Adrenal gland (tissue), 12 donors: Measurements from ENCODE around the gene MAT1A. TPM values are rescaled to one million over a fixed set of nuclear protein-coding genes. Genes with fewer than 3 reads are reported as not detected.
"Not testable (repeated sequence)": the region's sequence is repeated elsewhere in the genome, so short reads cannot be mapped to it uniquely, and the experiment has no call there.

ENCODE experiments used
- DNase-seq, 7 donors: peaks; one replicate each; pipeline ENCODE4 v3.0.0-alpha.2; 2019 to 2020
- H3K27ac ChIP-seq, 5 donors: fragments of 200-600 bp; sonication (generic) in 4 of 5; 1 replicate in 3 of 5; 2 replicates in 2 of 5; pipeline versions ENCODE4 v1.5.1 to v1.8.0; 2016 to 2020; ENCODE audit warnings: mild to moderate bottlenecking in 1 of 5
- H3K27me3 ChIP-seq: fragments of 200-600 bp; 2 replicates; pipeline ENCODE4 v1.8.0; 2021
- H3K36me3 ChIP-seq, 2 donors: fragments of 200-600 bp; replicated peaks in 1 of 2; 1 replicate in 1 of 2; 2 replicates in 1 of 2; pipeline versions ENCODE4 v1.5.1 to v1.8.0; 2018 to 2022
- H3K4me1 ChIP-seq, 2 donors: fragments of 200-600 bp; replicated peaks in 1 of 2; 1 replicate in 1 of 2; 2 replicates in 1 of 2; pipeline versions ENCODE4 v1.5.1 to v1.8.0; 2018 to 2021
- H3K4me3 ChIP-seq, 4 donors: fragments of 200-600 bp; sonication (generic) in 3 of 4; one replicate each; pipeline ENCODE4 v1.5.1; 2016 to 2018
- H3K9me3 ChIP-seq, 3 donors: fragments of 200-600 bp; sonication (generic) in 1 of 3; replicated peaks in 1 of 3; 1 replicate in 2 of 3; 2 replicates in 1 of 3; pipeline versions ENCODE4 v1.5.1 to v1.8.0; 2016 to 2021
- POLR2A ChIP-seq, 2 donors: fragments of 450-650 bp; IDR thresholded peaks; one replicate each; pipeline ENCODE4 v1.6.1; 2017; ENCODE audit warnings: antibody characterized with exemption in 2 of 2, mild to moderate bottlenecking in 2 of 2, moderate library complexity in 1 of 2
- WGBS, 4 donors: extraction: QIAGEN DNeasy Blood & Tissue Kit in 2 of 4; methylation state at CpG; one replicate each; pipeline versions ENCODE4 v1.1.5 to v1.1.7; 2013 to 2017; 5-methylcytosine and 5-hydroxymethylcytosine counted together
- intact Hi-C, 2 donors: fragments of 100-400 bp; cut with DNase I; formaldehyde crosslinking; loops; one replicate each; pipeline versions ENCODE4 v1.14.1 to v1.15.0; 2022 to 2023
- polyA plus RNA-seq, 3 donors: library from polyadenylated mRNA; stranded (reverse); fragments of 200-250 nt in 2 of 3; fragments of 350-450 nt in 1 of 3; fragmentation: Illumina TruSeq in 1 of 3; extraction: RNeasy Lipid Tissue Mini Kit (QIAGEN cat#74804) in 1 of 3; gene quantifications; one replicate each; pipeline ENCODE4 v1.2.3, GENCODE V29; 2013 to 2014
- total RNA-seq, 9 donors: library from RNA; depleted of rRNA in 4 of 9; stranded (reverse); fragments of >200 nt in 4 of 9; fragments of 120-200 nt in 1 of 9; fragmentation: NEBNext Ultra II Directional in 1 of 9; extraction: Animal tissue kit (Norgen Biotek cat#: 25700) in 1 of 9; gene quantifications; one replicate each; pipeline versions ENCODE4 v1.1.0 to v1.2.4, GENCODE V29; 2013 to 2023
- TF ChIP-seq, protein P1 (sequence below), 6 experiments: fragments of 450-650 bp in 4 of 6; fragments of 200-600 bp in 2 of 6; sonication (generic) in 1 of 6; IDR thresholded peaks; 1 replicate in 5 of 6; 2 replicates in 1 of 6; pipeline versions ENCODE4 v1.5.1 to v1.8.0; 2016 to 2021; ENCODE audit warnings: antibody characterized with exemption in 6 of 6, mild to moderate bottlenecking in 2 of 6, moderate library complexity in 1 of 6
- donor health status: healthy with polysubstance abuse.
- donor health status: Bipolar disorder and iron deficiency.
- donor health status: DM: yes; HTN: yes; CAD: no.
- donor health status: DM: no; HTN: no; CAD: no.
- donor health status: DM: no; HTN: no; CAD: no.
- donor health status: DM: yes; HTN: yes; CAD: no.

MAT1A gene
- total and polyA plus RNA-seq, 12 donors: 0.16 to 15.1 (median 0.57) TPM; not detected in 1

GRCh38 chr10:80253266-80253962 is 36.0 kb downstream of the MAT1A start:
- 46 to 86% (median 69%) methylated on average over 4 to 5 of the region's 5 CpGs for WGBS, 4 donors
- H3K36me3 ChIP-seq: no peaks in the 10 kb centered on the region
- TF ChIP-seq, protein P1, sequence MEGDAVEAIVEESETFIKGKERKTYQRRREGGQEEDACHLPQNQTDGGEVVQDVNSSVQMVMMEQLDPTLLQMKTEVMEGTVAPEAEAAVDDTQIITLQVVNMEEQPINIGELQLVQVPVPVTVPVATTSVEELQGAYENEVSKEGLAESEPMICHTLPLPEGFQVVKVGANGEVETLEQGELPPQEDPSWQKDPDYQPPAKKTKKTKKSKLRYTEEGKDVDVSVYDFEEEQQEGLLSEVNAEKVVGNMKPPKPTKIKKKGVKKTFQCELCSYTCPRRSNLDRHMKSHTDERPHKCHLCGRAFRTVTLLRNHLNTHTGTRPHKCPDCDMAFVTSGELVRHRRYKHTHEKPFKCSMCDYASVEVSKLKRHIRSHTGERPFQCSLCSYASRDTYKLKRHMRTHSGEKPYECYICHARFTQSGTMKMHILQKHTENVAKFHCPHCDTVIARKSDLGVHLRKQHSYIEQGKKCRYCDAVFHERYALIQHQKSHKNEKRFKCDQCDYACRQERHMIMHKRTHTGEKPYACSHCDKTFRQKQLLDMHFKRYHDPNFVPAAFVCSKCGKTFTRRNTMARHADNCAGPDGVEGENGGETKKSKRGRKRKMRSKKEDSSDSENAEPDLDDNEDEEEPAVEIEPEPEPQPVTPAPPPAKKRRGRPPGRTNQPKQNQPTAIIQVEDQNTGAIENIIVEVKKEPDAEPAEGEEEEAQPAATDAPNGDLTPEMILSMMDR (IDR thresholded peaks at IDR 0.05): no peak
- TF ChIP-seq POLR2A (IDR thresholded peaks at IDR 0.05): no peak
- H3K27ac ChIP-seq: no peak overlapping the region
- H3K9me3 ChIP-seq: no peaks in the 10 kb centered on the region
- no peak for DNase-seq
- no peaks in the 10 kb centered on the region for H3K4me1 ChIP-seq
- H3K4me3 ChIP-seq: no peak overlapping the region
- intact Hi-C loops: no loop called here
- H3K27me3 ChIP-seq: no peaks in the 10 kb centered on the region

GRCh38 chr10:80252296-80252887 is 37.1 kb downstream of the MAT1A start:
- no peak for DNase-seq
- H3K27me3 ChIP-seq: no peaks in the 10 kb centered on the region

GRCh38 chr10:80251703-80252280 is 37.7 kb downstream of the MAT1A start:
- H3K27me3 ChIP-seq, DNase-seq, intact Hi-C loops, H3K4me3 ChIP-seq, H3K4me1 ChIP-seq, H3K36me3 ChIP-seq, H3K9me3 ChIP-seq, H3K27ac ChIP-seq: not testable (repeated sequence)
- WGBS, 4 donors: 89 to 94% (median 91%) methylated on average over 3 of the region's 4 CpGs

More at GRCh38 chr10:80252296-80252887, 37.1 kb downstream of the MAT1A start:
- Histone ChIP-seq H3K27ac (no peak overlapping the region), H3K36me3 (no peaks in the 10 kb centered on the region), H3K4me1 (no peaks in the 10 kb centered on the region), H3K4me3 (no peak overlapping the region), H3K9me3 (no peaks in the 10 kb centered on the region)
- intact Hi-C loops: no loop called here
- 87 to 96% (median 93%) methylated on average over 12 of the region's 12 CpGs for WGBS, 4 donors
- TF ChIP-seq, protein P1 (IDR thresholded peaks at IDR 0.05): no peak
- TF ChIP-seq POLR2A (IDR thresholded peaks at IDR 0.05): no peak

- WGBS, 4 donors: no CpG with 5 or more reads among the region's 1 CpG
- not testable (repeated sequence) for H3K27ac ChIP-seq
These were observed 39.1 kb downstream of the MAT1A start for GRCh38 chr10:80250399-80250798.

DNA sequence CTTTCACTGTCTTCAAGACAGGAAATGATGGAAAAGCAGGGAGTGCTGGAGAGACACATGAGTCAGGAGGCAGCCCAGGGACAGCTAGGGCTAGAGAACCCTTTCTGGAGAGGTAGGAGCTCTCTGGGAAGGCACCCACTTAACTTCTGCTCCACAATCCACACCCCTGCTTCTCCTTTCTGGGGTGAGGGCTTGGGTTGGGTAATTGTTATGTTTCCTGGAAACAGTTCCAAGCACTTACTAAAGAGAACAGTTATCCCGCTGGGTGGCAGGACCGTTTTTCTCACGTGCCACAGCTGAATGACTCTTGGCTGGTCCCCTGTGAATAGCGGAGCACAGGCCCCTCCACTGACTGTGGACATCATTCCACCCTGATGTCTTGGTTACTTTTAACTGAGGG is 39.6 kb downstream of the MAT1A start:
- H3K27ac ChIP-seq, H3K4me3 ChIP-seq, H3K9me3 ChIP-seq, intact Hi-C loops, H3K4me1 ChIP-seq, H3K27me3 ChIP-seq, DNase-seq, H3K36me3 ChIP-seq: not testable (repeated sequence)
- WGBS, 4 donors: 60 to 87% (median 74%) methylated on average over 2 to 3 of the region's 4 CpGs

More at GRCh38 chr10:80250399-80250798, 39.1 kb downstream of the MAT1A start:
- H3K9me3 ChIP-seq, DNase-seq, H3K4me1 ChIP-seq, H3K27me3 ChIP-seq, H3K4me3 ChIP-seq, intact Hi-C loops, H3K36me3 ChIP-seq: not testable (repeated sequence)

- H3K4me3 ChIP-seq, DNase-seq, intact Hi-C loops, H3K27me3 ChIP-seq, H3K27ac ChIP-seq, H3K36me3 ChIP-seq, H3K9me3 ChIP-seq, H3K4me1 ChIP-seq: not testable (repeated sequence)
- WGBS, 4 donors: 92 to 96% (median 95%) methylated on average over 15 to 18 of the region's 20 CpGs
These were observed 41.8 kb downstream of the MAT1A start for GRCh38 chr10:80247611-80248010.

GRCh38 chr10:80244371-80244770 is 45.1 kb downstream of the MAT1A start:
- H3K36me3 ChIP-seq, intact Hi-C loops, H3K4me1 ChIP-seq, H3K4me3 ChIP-seq, DNase-seq, H3K27me3 ChIP-seq, H3K9me3 ChIP-seq, H3K27ac ChIP-seq: not testable (repeated sequence)
- 71 to 96% (median 84%) methylated on average over 3 of the region's 3 CpGs for WGBS, 4 donors

DNA sequence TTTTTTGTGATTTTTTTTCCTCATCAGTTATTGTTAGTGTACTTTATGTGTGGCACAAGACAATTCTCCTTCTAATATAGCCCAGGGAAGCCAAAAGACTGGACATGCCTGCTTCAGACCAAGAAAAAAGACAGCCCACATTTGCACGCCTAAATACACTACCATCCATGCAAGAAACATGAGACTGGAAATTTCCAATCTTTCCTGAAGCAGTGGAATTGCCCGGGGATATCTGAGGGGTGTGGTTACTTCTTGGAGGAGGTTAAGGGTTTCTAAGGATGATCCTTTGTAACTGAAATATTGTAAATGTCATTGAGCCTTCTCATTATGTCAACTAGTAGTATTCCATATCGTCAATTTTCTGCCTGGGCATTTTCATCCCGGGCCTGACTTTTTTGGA is 47.1 kb downstream of the MAT1A start:
- H3K4me1 ChIP-seq, intact Hi-C loops, H3K27me3 ChIP-seq, H3K4me3 ChIP-seq, H3K27ac ChIP-seq, H3K9me3 ChIP-seq, H3K36me3 ChIP-seq, DNase-seq: not testable (repeated sequence)
- WGBS, 4 donors: 53 to 83% (median 70%) methylated on average over 1 to 2 of the region's 4 CpGs; no CpG with 5 or more reads in 1 of the 4 donors

DNA sequence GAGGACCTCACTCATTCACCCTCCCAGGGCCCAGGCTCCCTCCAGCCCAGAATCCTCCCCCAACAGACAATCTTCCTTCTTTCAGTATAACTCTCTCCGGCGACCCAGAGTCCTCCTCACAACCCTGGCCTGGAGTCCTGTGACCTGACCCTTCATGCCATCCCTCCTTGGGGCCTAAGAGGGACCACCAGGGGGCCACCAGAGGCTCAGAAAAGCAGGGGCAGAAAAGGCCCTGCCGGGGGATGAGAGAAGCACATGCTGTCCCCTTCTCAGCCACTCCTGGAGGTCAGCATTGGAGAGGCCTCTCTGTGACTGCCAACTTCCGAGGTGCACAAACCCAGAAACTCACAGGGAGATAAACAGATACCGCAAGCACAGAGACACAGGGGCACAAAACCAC is 53.0 kb downstream of the MAT1A start:
- WGBS, 4 donors: 80 to 90% (median 90%) methylated on average over 2 to 5 of the region's 5 CpGs; no CpG with 5 or more reads in 1 of the 4 donors
- intact Hi-C loops, H3K4me1 ChIP-seq: not testable (repeated sequence)

More for the DNA sequence above, 53.0 kb downstream of the MAT1A start:
- not testable (repeated sequence) for H3K27me3 ChIP-seq, H3K9me3 ChIP-seq, H3K27ac ChIP-seq, H3K36me3 ChIP-seq, H3K4me3 ChIP-seq, DNase-seq
